Left renal pelvis (tissue), 4 donors: Measurements from ENCODE around the gene OPN3. TPM values are rescaled to one million over a fixed set of nuclear protein-coding genes. Genes with fewer than 3 reads are reported as not detected.
A peak's percentile ranks its signal among the peaks of the same experiment; 100 is the strongest.
"Not testable (repeated sequence)": the region's sequence is repeated elsewhere in the genome, so short reads cannot be mapped to it uniquely, and the experiment has no call there.

ENCODE experiments used
- DNase-seq, 4 donors: peaks; one replicate each; pipeline ENCODE4 v3.0.0-alpha.2; 2013; ENCODE audit warnings: low read depth in 4 of 4, low spot score in 3 of 4
- polyA plus RNA-seq, 4 donors: library from polyadenylated mRNA; unstranded; fragments of 120-200 nt; gene quantifications; one replicate each; pipeline ENCODE4 v1.2.1, GENCODE V29; 2013; ENCODE audit not compliant: insufficient read length in 4 of 4

The OPN3 gene, protein sequence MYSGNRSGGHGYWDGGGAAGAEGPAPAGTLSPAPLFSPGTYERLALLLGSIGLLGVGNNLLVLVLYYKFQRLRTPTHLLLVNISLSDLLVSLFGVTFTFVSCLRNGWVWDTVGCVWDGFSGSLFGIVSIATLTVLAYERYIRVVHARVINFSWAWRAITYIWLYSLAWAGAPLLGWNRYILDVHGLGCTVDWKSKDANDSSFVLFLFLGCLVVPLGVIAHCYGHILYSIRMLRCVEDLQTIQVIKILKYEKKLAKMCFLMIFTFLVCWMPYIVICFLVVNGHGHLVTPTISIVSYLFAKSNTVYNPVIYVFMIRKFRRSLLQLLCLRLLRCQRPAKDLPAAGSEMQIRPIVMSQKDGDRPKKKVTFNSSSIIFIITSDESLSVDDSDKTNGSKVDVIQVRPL
- polyA plus RNA-seq: 10 to 100 TPM; 21.1 to 50.5 (median 47.0) TPM

GRCh38 chr1:241640149-241640866 lies at the start of gene OPN3, which contains the start of gene CHML:
OPN3 (minus strand) TSS chr1:241640369; CDS start chr1:241640254, 115 bp downstream.
CHML (minus strand) TSS chr1:241640369; CDS start chr1:241635766, 4,603 bp downstream.
- peak; percentile 74 to 86 (median 82) for DNase-seq

DNA sequence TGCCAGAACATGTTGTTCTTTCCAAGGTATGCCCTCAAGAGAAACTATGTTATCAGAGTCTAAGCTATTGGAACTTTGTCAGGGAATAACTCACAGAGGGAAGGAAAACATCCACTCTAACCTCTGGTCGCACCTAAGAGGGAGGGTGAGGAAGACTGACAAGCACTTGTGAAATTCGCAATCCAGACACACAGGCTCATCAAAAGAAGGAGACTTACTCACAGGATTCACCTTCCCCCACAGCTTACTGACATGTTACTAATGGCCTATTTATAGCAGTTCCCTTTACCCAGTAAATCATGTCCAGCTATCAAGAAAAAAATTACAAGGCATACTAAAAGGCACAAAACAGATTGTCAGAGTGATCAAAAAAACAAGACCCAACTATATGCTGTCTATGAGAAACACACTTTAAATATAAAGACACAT lies 48.8 kb upstream of the OPN3 start:
- DNase-seq: no peak

- DNase-seq: no peak
These were observed 43.9 kb upstream of the OPN3 start for GRCh38 chr1:241684108-241684507.

GRCh38 chr1:241682921-241683320 lies 42.8 kb upstream of the OPN3 start:
- DNase-seq: no peak

- DNase-seq: not testable (repeated sequence)
These were observed 41.8 kb upstream of the OPN3 start for GRCh38 chr1:241681861-241682448.

DNA sequence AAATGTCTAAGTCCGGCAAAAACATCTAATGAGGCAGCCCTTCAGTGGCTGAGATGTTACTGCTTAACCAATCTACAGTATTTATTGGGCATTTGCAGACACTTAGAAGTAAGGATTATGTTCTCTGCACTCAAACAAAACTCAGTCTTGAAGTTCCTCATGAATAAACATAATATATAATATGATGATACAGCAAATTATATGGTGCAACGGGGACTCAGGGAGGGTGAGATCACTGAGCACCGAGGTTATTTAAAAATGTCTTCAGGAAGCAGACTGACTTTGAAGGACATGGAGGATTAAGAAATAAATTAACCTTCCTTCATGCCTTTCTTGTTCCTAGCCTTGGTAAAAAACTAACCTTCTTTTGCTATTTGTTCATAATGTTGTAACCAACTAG lies 39.8 kb upstream of the OPN3 start:
- no peak for DNase-seq

DNA sequence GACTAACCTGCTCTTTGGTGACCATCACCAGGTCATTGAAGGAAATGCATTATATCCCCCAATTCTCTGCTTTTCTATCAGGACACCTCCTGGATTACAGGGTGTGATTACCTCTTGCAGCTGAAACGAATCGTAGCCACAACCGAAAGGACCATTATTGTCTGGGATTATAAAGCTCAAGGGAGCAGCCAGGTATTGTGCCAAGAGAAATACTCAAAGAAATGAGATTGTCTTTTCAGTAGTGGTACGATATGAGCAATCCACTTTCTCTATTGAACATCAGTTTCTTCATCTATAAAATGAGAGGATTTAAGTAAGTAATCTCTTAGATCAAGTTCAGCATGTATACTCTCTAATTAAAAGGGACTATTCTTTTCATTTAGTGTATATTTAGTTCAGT lies 39.2 kb upstream of the OPN3 start:
- DNase-seq: no peak

DNA sequence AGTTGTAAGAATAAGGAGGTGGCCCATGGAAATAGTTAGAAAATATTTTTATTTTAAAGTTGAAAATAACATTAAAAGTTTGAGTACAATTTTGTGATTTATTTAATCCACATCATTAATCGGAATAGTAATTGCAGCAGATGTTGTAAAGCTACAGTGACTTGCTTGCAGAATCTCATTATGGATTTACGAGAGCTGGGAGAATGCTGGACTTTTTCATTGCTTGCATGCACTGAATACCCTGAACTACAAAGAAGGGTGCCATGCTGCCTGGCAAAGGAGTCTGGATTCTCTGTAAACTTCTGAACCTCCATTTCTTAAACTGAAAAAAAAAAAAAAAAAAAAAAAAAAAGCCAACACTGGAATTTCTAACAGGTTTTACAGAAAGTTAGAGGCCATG lies 38.4 kb upstream of the OPN3 start:
- DNase-seq: no peak

GRCh38 chr1:241677201-241677600 lies 37.0 kb upstream of the OPN3 start:
- no peak for DNase-seq

- DNase-seq: no peak
These were observed 35.8 kb upstream of the OPN3 start for GRCh38 chr1:241675983-241676382.

DNA sequence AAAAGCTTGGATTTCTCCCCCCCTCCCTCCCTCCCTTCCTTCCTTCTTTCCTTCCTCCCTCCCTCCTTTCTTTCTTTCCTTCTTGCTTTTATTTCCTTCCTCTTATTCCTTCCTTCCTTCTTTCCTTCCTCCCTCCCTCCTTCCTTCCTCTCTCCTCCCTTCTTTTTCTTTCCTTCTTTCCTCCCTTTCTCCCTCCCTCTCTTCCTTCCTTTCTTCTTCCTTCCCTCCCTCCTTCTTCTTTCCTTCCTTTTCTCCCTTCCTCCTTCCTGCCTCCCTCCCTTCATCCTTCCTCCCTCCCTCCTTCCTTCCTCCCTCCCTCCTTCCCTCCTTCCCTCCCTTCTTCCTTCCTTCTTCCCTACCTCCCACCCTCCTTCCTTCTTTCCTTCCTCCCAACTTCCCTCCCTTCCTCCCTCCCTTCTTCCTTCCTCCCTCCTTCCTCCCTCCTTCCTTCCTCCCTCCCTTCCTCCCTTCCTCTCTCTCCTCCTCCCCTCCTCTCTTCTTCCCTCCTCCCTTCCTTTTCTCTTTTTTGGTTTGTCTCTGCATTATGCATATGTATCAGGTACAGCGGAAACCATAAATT lies 34.7 kb upstream of the OPN3 start:
- no peak for DNase-seq

DNA sequence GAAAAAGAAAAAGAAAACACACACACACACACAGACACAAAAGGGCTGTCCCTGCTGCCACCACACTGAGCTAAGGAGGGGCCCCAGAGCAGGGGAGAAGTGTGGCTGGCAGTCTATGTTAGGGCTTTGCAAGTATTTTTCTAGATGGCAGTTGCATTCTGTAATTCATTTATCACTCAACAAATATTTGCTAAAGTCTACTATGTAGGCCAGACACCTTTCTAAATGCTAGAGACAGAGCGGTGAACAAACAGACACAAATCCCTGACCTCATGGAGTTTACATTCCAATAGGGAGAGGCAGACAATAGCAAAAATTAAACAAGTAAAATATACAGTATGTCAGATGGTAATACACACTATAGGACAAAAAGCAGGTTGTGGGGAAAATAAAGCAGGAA lies 32.1 kb upstream of the OPN3 start:
- DNase-seq: no peak

DNA sequence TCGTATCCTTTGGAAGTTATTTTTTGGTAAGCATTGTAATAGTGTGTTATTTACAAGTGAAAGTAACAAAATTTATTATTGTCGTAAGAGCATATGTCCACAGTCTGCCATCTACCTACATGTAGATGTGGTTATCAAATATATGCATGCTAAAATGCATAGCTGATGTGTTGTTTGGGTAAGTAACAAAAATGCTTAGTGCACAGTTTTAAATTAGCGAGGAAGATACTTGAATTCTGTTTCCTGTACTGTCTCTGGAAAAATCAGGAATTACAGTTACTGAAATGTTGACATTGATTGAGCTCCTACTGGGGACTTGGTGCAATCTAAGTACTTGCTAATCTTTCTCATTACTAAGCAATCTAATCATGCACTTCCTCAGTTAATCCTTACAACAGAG lies 26.2 kb upstream of the OPN3 start:
- no peak for DNase-seq

- DNase-seq: no peak
These were observed 20.3 kb upstream of the OPN3 start for GRCh38 chr1:241660424-241660972.

DNA sequence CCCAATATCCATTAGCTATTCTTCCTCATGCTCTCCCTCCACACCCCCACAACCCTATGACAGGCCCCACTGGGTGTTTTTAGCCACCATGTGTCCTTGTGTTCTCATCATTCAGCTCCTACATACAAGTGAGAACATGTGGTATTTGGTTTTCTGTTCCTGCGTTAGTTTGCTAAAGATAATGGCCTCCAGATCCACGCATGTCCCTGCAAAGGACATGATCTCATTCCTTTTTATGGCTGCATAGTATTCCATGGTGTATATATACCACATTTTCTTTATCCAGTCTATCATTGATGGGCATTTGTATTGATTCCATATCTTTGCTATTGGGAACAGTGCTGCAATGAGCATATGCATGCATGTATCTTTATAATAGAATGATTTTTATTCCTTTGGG lies 18.8 kb upstream of the OPN3 start:
- DNase-seq: not testable (repeated sequence)

- DNase-seq: no peak
These were observed 18.1 kb upstream of the OPN3 start for GRCh38 chr1:241658081-241658793.

DNA sequence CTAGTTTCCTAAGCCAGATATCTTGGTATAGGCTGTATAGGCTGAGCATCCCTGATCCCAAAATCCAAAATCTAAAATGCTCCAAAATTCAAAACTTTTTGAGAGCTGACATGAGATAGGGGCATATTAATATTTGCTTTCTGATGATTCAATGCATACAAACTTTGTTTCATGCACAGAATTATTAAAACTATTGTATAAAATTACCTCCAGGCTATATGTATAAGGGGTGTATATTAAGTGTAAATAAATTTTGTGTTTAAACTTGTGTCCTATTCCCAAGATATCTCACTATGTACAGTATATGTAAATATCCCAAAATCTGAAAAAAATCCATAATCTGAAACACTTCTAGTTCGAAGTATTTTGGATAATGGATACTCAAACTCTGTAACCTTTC lies 14.5 kb upstream of the OPN3 start:
- no peak for DNase-seq

GRCh38 chr1:241654019-241654418 lies 13.8 kb upstream of the OPN3 start:
- DNase-seq: no peak

DNA sequence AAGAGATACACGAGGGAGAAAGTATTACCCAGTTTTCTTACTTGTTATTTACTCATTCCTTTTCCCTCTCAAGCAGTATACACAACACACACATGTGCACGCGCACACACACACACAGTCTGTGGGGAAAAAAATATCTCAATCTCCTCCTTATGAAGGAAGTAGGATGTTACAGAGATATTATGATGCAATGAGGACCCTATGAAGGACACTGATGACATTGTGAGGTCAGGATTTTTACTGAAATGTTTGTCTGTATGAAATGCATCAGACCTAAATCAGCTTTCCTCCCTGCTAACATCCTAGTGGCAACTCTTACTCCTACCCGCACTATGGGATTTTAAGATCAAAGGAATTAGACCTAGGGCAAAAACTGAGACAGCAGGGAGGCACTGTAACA lies 11.8 kb upstream of the OPN3 start, which contains the start of gene WDR64:
Gene WDR64, plus strand, starts transcription at position 270 of the 400 bp plus-strand sequence. CDS start 204 bp downstream, outside the sequence.
- no peak for DNase-seq

DNA sequence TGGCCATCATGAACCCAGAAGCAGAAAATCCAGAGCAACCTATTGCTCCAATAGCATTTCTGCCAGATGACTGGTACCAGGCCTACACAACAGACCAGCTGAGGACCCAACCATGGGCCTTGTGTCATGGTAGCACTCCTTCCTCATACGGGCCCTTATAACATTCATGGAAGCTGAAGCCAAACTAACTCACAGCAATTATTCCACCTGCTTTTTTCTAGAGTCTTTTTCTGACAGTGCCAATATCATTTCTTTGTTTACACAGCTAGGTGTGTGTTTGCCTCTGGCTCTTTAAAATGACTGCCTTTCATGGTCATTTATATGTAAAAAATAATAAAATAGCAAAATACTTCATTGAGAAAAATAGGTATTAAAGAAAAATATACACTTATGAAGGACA lies 8.0 kb upstream of the OPN3 start:
- no peak for DNase-seq
